HepG2 (cell line): ENCODE measurements around the gene WFDC12. TPM values are rescaled to one million over a fixed set of nuclear protein-coding genes. Genes with fewer than 3 reads are reported as not detected.

ENCODE experiments used
- BORCS8-MEF2B ChIP-seq: sonication (generic); formaldehyde crosslinking; IDR thresholded peaks from 2 replicates; pipeline ENCODE4 v1.8.0; 2022; ENCODE audit warnings: mild to moderate bottlenecking, missing genetic modification reagents
- CCAR2 ChIP-seq: fragments of 200-400 bp; formaldehyde crosslinking; optimal IDR thresholded peaks from 2 replicates; pipeline ENCODE3; 2018; ENCODE audit warnings: low read depth, mild to moderate bottlenecking, low read length, moderate library complexity
- CREM ChIP-seq, 2 experiments: sonication (generic) in 1 of 2; formaldehyde crosslinking in 1 of 2; IDR thresholded peaks; 2 replicates each; pipeline versions ENCODE4 v1.4.0 to v1.6.1; 2016 to 2020; ENCODE audit warnings: antibody characterized with exemption in 1 of 2, mild to moderate bottlenecking in 1 of 2, missing genetic modification reagents in 1 of 2
- HMG20B ChIP-seq: conservative IDR thresholded peaks from 2 replicates; pipeline ENCODE4 v1.6.1; 2016; ENCODE audit warnings: missing genetic modification reagents, missing compliant biosample characterization
- KDM5B ChIP-seq: sonication (generic); formaldehyde crosslinking; IDR thresholded peaks from 2 replicates; pipeline ENCODE4 v1.4.0; 2020; ENCODE audit warnings: missing genetic modification reagents, mild to moderate bottlenecking, borderline replicate concordance
- PPARG ChIP-seq: conservative IDR thresholded peaks from 2 replicates; pipeline ENCODE4 v1.6.1; 2016; ENCODE audit warnings: missing biosample characterization, missing genetic modification reagents
- RAD21 ChIP-seq: fragments of 450-650 bp; formaldehyde crosslinking; IDR thresholded peaks from 2 replicates; pipeline ENCODE4 v1.5.0; 2020; ENCODE audit warnings: mild to moderate bottlenecking
- RXRA ChIP-seq: sonication (generic); formaldehyde crosslinking; IDR thresholded peaks from 2 replicates; pipeline ENCODE4 v1.5.1; 2020; ENCODE audit warnings: missing genetic modification reagents
- SP5 ChIP-seq: IDR thresholded peaks from 2 replicates; pipeline ENCODE4 v1.6.1; 2016; ENCODE audit warnings: low read depth, borderline replicate concordance
- SRSF9 ChIP-seq: fragments of 200-400 bp; formaldehyde crosslinking; IDR thresholded peaks from 2 replicates; pipeline ENCODE4 v1.6.1; 2018; ENCODE audit warnings: borderline replicate concordance, mild to moderate bottlenecking, low read depth, low read length; ENCODE audit not compliant: insufficient read depth, poor library complexity, severe bottlenecking
- TEAD3 ChIP-seq: optimal IDR thresholded peaks from 2 replicates; pipeline ENCODE3; 2016; ENCODE audit warnings: borderline replicate concordance
- THAP11 ChIP-seq: IDR thresholded peaks from 2 replicates; pipeline ENCODE4 v1.6.1; 2016; ENCODE audit warnings: missing biosample characterization, missing genetic modification reagents
- TOE1 ChIP-seq: sonication (generic); formaldehyde crosslinking; IDR thresholded peaks from 2 replicates; pipeline ENCODE4 v1.4.0; 2020; ENCODE audit warnings: mild to moderate bottlenecking, missing genetic modification reagents
- ZBTB8A ChIP-seq: sonication (generic); formaldehyde crosslinking; IDR thresholded peaks from 2 replicates; pipeline ENCODE4 v1.4.0; 2020; ENCODE audit warnings: mild to moderate bottlenecking, low read depth, missing genetic modification reagents, borderline replicate concordance
- ZC3H4 ChIP-seq: sonication (generic); formaldehyde crosslinking; IDR thresholded peaks from 2 replicates; pipeline ENCODE4 v1.4.0; 2020; ENCODE audit warnings: missing genetic modification reagents, borderline replicate concordance
- ZMYM3 ChIP-seq: sonication (generic); formaldehyde crosslinking; IDR thresholded peaks from 2 replicates; pipeline ENCODE4 v1.5.1; 2020; ENCODE audit warnings: mild to moderate bottlenecking, missing genetic modification reagents
- ZNF543 ChIP-seq: sonication (generic); formaldehyde crosslinking; IDR thresholded peaks from 2 replicates; pipeline ENCODE4 v1.4.0; 2020; ENCODE audit warnings: mild to moderate bottlenecking, missing genetic modification reagents
- ZNF878 ChIP-seq: sonication (generic); formaldehyde crosslinking; IDR thresholded peaks from 2 replicates; pipeline ENCODE4 v1.8.1; 2023; ENCODE audit warnings: mild to moderate bottlenecking, missing genetic modification reagents, moderate library complexity
- ZSCAN29 ChIP-seq: sonication (generic); formaldehyde crosslinking; conservative IDR thresholded peaks from 2 replicates; pipeline ENCODE4 v1.4.0; 2020; ENCODE audit warnings: mild to moderate bottlenecking, missing genetic modification reagents
- polyA plus RNA-seq, 8 experiments: library from polyadenylated mRNA; depleted of rRNA in 3 of 8; stranded (reverse) in 7 of 8; unstranded in 1 of 8; fragments of >200 nt; fragmentation: Illumina TruSeq in 4 of 8; extraction: Trizol in 4 of 8; gene quantifications; 2 replicates each; pipeline versions ENCODE4 v1.2.1 to v1.2.3, GENCODE V29; 2011 to 2016; ENCODE audit warnings: low read depth in 4 of 8, missing spikeins in 1 of 8, mixed read lengths in 1 of 8; ENCODE audit not compliant: insufficient read depth in 1 of 8
- total RNA-seq, 5 experiments: library from RNA; depleted of rRNA; stranded (reverse); fragments of >200 nt; fragmentation: Illumina TruSeq; extraction: Trizol; gene quantifications; 2 replicates each; pipeline ENCODE4 v1.2.3, GENCODE V29; 2016; ENCODE audit warnings: low read depth in 1 of 5
- TF ChIP-seq, protein P1 (sequence below), 2 experiments: sonication (generic) in 1 of 2; formaldehyde crosslinking in 1 of 2; IDR thresholded peaks; 2 replicates each; pipeline versions ENCODE4 v1.4.0 to v1.6.1; 2018 to 2020; ENCODE audit warnings: missing genetic modification reagents in 2 of 2, borderline replicate concordance in 1 of 2, low read depth in 1 of 2, mild to moderate bottlenecking in 1 of 2, missing biosample characterization in 1 of 2
- TF ChIP-seq, protein P2 (sequence below): sonication (generic); formaldehyde crosslinking; IDR thresholded peaks from 2 replicates; pipeline ENCODE4 v1.5.0; 2020; ENCODE audit warnings: mild to moderate bottlenecking, missing genetic modification reagents
- TF ChIP-seq, protein P3 (sequence below): sonication (generic); formaldehyde crosslinking; IDR thresholded peaks from 2 replicates; pipeline ENCODE4 v1.4.0; 2020; ENCODE audit warnings: missing genetic modification reagents, mild to moderate bottlenecking, borderline replicate concordance

The WFDC12 gene
- total and polyA plus RNA-seq, 2 of the 13 experiments (the other 11 are each of a cell fraction or from before 2014, with no cell fraction given): not detected

DNA sequence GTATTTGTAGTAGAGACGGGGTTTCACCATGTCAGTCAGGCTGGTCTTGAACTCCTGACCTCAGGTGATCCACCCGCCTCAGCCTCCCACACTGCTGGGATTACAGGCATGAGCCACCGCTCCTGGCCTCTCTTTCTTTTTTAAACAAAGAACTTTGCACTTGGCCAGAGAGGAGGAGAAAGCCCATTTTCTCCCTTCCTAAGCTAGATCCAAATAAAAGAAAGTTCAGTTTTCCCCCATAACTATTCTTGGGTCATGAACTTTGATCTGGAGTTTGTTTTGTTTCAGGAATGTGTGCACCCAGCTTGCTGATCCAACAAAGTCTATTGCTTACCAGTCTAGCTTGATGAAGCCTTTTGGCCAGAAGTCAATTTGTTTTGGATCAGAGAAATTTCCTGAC is 46.7 kb downstream of the WFDC12 start (continued):
- TF ChIP-seq SRSF9: no peak
- TF ChIP-seq RAD21: no peak
- TF ChIP-seq THAP11: peak; percentile 44; the same call in 1 of the 2 replicates
- TF ChIP-seq, protein P1, sequence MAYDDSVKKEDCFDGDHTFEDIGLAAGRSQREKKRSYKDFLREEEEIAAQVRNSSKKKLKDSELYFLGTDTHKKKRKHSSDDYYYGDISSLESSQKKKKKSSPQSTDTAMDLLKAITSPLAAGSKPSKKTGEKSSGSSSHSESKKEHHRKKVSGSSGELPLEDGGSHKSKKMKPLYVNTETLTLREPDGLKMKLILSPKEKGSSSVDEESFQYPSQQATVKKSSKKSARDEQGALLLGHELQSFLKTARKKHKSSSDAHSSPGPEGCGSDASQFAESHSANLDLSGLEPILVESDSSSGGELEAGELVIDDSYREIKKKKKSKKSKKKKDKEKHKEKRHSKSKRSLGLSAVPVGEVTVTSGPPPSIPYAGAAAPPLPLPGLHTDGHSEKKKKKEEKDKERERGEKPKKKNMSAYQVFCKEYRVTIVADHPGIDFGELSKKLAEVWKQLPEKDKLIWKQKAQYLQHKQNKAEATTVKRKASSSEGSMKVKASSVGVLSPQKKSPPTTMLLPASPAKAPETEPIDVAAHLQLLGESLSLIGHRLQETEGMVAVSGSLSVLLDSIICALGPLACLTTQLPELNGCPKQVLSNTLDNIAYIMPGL (CRISPR knock-in tag; IDR thresholded peaks at IDR 0.05; ENCODE audit: borderline replicate concordance in 1 of 2, low read depth in 1 of 2): 0 out of 4 replicates have a peak, but pooled peaks of 1 of the 2 experiments have one; percentile 38
- no peak for TF ChIP-seq TOE1 (CRISPR knock-in tag)
- peak; percentile 92 for TF ChIP-seq TEAD3 (CRISPR knock-in tag)
- TF ChIP-seq CREM (IDR thresholded peaks at IDR 0.05): peak; percentile 44; the same call in 1 of the 2 replicates
- TF ChIP-seq CREM (CRISPR knock-in tag; IDR thresholded peaks at IDR 0.05): no peak
- TF ChIP-seq ZNF878: 0 out of 2 replicates have a peak, but pooled peaks have one; percentile 45
- no peak for TF ChIP-seq ZBTB8A
- TF ChIP-seq, protein P2, sequence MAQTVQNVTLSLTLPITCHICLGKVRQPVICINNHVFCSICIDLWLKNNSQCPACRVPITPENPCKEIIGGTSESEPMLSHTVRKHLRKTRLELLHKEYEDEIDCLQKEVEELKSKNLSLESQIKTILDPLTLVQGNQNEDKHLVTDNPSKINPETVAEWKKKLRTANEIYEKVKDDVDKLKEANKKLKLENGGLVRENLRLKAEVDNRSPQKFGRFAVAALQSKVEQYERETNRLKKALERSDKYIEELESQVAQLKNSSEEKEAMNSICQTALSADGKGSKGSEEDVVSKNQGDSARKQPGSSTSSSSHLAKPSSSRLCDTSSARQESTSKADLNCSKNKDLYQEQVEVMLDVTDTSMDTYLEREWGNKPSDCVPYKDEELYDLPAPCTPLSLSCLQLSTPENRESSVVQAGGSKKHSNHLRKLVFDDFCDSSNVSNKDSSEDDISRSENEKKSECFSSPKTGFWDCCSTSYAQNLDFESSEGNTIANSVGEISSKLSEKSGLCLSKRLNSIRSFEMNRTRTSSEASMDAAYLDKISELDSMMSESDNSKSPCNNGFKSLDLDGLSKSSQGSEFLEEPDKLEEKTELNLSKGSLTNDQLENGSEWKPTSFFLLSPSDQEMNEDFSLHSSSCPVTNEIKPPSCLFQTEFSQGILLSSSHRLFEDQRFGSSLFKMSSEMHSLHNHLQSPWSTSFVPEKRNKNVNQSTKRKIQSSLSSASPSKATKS (CRISPR knock-in tag): no peak
- TF ChIP-seq ZNF543 (CRISPR knock-in tag): peak; percentile 59
- TF ChIP-seq ZC3H4 (CRISPR knock-in tag): no peak
- 0 out of 2 replicates have a peak, but pooled peaks have one; percentile 45 for TF ChIP-seq ZSCAN29 (CRISPR knock-in tag)
- TF ChIP-seq BORCS8-MEF2B: 0 out of 2 replicates have a peak, but pooled peaks have one; percentile 47
- 0 out of 2 replicates have a peak, but pooled peaks have one; percentile 63 for TF ChIP-seq PPARG (CRISPR knock-in tag)
- TF ChIP-seq HMG20B (CRISPR knock-in tag): no peak; the same call in 1 of the 2 replicates
- no peak for TF ChIP-seq KDM5B (CRISPR knock-in tag)
- TF ChIP-seq, protein P3, sequence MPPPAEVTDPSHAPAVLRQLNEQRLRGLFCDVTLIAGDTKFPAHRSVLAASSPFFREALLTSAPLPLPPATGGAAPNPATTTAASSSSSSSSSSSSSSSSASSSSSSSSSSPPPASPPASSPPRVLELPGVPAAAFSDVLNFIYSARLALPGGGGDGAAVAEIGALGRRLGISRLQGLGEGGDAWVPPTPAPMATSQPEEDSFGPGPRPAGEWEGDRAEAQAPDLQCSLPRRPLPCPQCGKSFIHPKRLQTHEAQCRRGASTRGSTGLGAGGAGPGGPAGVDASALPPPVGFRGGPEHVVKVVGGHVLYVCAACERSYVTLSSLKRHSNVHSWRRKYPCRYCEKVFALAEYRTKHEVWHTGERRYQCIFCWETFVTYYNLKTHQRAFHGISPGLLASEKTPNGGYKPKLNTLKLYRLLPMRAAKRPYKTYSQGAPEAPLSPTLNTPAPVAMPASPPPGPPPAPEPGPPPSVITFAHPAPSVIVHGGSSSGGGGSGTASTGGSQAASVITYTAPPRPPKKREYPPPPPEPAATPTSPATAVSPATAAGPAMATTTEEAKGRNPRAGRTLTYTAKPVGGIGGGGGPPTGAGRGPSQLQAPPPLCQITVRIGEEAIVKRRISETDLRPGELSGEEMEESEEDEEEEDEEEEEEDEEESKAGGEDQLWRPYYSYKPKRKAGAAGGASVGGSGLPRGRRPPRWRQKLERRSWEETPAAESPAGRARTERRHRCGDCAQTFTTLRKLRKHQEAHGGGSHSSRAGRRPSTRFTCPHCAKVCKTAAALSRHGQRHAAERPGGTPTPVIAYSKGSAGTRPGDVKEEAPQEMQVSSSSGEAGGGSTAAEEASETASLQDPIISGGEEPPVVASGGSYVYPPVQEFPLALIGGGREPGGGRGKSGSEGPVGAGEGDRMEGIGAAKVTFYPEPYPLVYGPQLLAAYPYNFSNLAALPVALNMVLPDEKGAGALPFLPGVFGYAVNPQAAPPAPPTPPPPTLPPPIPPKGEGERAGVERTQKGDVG (CRISPR knock-in tag): peak; percentile 65; the same call in 1 of the 2 replicates
- peak; percentile 68 for TF ChIP-seq SP5 (CRISPR knock-in tag)
- no peak for TF ChIP-seq CCAR2
- peak; percentile 88 for TF ChIP-seq RXRA (CRISPR knock-in tag)
- TF ChIP-seq ZMYM3 (CRISPR knock-in tag): peak; percentile 94
